Nephron (organoid): ENCODE data around the gene SECISBP2.

Source experiments
- H3K27ac Mint-ChIP-seq, 3 experiments: 2 replicates each; pipeline ENCODE4 v1.8.0; 2020; ENCODE audit warnings: mixed read lengths in 3 of 3, mild to moderate bottlenecking in 2 of 3, moderate library complexity in 1 of 3
- H3K27me3 Mint-ChIP-seq: 2 replicates; pipeline ENCODE4 v1.8.0; 2021; ENCODE audit warnings: low read depth, mild to moderate bottlenecking, moderate library complexity, mixed read lengths
- H3K36me3 Mint-ChIP-seq: 2 replicates; pipeline ENCODE4 v1.8.0; 2020; ENCODE audit warnings: low read depth, mixed read lengths
- H3K4me1 Mint-ChIP-seq: 2 replicates; pipeline ENCODE4 v1.8.0; 2020; ENCODE audit warnings: mixed read lengths
- H3K4me3 Mint-ChIP-seq, 3 experiments: 2 replicates each; pipeline ENCODE4 v1.8.0; 2020; ENCODE audit warnings: mild to moderate bottlenecking in 3 of 3, mixed read lengths in 3 of 3, moderate library complexity in 2 of 3
- H3K9me3 Mint-ChIP-seq: 2 replicates; pipeline ENCODE4 v1.8.0; 2020; ENCODE audit warnings: mixed read lengths
- TF ChIP-seq, protein P1 (sequence below), 3 experiments: fragments of 200-600 bp; sonication (generic); IDR thresholded peaks; one replicate each; pipeline ENCODE4 v1.5.0; 2021; ENCODE audit warnings: antibody characterized with exemption in 3 of 3; ENCODE audit not compliant: unreplicated experiment in 3 of 3

Gene SECISBP2

DNA sequence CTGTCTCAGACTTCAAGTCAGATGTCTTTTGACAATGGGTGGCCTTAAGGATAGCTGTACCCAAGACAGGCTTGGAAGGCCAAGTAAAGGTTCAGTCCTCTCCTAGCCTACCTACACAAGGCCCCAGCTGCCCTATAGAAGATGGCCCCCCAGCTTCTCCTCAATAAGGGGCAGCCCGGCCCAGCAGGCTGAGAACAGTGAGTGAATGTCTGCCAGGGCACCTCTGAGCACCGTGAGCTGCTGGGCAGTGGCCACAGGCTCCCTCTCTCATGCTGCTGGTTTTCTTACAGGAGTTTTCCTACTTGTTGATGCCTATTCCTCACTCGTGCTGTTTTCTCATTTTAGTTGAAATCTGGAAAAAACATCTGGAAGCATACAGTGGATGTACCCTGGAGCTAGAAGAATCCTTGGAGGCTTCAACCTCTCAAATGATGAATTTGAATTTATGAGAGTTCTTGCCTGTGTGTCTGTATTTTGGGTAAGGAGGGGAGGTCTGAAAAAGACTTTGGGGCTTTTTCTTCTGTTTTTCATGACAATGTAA is 40.1 kb downstream of the SECISBP2 start:
- Mint-ChIP-seq H3K4me3 (no peak overlapping the region), H3K36me3 (peaks cover 78% of the 10 kb centered on the region), H3K4me1 (no peaks in the 10 kb centered on the region), H3K27ac (peak overlapping the region in 2 of 3 experiments; percentile 19 to 35), H3K9me3 (no peaks in the 10 kb centered on the region), H3K27me3 (no peaks in the 10 kb centered on the region)
- TF ChIP-seq, protein P1, sequence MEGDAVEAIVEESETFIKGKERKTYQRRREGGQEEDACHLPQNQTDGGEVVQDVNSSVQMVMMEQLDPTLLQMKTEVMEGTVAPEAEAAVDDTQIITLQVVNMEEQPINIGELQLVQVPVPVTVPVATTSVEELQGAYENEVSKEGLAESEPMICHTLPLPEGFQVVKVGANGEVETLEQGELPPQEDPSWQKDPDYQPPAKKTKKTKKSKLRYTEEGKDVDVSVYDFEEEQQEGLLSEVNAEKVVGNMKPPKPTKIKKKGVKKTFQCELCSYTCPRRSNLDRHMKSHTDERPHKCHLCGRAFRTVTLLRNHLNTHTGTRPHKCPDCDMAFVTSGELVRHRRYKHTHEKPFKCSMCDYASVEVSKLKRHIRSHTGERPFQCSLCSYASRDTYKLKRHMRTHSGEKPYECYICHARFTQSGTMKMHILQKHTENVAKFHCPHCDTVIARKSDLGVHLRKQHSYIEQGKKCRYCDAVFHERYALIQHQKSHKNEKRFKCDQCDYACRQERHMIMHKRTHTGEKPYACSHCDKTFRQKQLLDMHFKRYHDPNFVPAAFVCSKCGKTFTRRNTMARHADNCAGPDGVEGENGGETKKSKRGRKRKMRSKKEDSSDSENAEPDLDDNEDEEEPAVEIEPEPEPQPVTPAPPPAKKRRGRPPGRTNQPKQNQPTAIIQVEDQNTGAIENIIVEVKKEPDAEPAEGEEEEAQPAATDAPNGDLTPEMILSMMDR (IDR thresholded peaks at IDR 0.05; ENCODE audit: unreplicated experiment in 3 of 3): no peak

DNA sequence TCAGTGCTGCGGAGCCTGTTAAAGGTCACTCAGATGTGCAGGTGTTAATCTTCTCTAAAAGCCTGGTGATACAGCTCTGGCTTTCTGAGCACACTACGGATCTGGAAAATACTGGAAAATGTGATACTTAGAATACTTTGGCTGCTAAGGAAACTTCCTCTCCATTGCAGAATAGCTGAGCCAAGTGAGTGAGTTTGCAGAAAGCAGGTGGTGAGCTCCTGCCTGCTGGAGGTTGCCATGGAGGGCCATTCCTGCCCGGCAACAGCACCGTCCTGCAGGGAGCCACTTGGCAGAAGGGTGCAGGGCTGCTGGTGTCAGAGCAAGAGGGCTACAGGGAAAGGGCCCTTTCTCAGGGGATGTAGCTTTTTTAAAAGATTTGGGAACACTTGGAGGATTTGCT is 40.7 kb downstream of the SECISBP2 start:
- H3K4me1 Mint-ChIP-seq: no peaks in the 10 kb centered on the region
- peaks cover 73% of the 10 kb centered on the region for H3K36me3 Mint-ChIP-seq
- TF ChIP-seq, protein P1 (IDR thresholded peaks at IDR 0.05; ENCODE audit: unreplicated experiment in 3 of 3): no peak
- peak overlapping the region in 2 of 3 experiments; percentile 19 to 35 for H3K27ac Mint-ChIP-seq
- no peaks in the 10 kb centered on the region for H3K27me3 Mint-ChIP-seq
- no peaks in the 10 kb centered on the region for H3K9me3 Mint-ChIP-seq
- H3K4me3 Mint-ChIP-seq: no peak overlapping the region

DNA sequence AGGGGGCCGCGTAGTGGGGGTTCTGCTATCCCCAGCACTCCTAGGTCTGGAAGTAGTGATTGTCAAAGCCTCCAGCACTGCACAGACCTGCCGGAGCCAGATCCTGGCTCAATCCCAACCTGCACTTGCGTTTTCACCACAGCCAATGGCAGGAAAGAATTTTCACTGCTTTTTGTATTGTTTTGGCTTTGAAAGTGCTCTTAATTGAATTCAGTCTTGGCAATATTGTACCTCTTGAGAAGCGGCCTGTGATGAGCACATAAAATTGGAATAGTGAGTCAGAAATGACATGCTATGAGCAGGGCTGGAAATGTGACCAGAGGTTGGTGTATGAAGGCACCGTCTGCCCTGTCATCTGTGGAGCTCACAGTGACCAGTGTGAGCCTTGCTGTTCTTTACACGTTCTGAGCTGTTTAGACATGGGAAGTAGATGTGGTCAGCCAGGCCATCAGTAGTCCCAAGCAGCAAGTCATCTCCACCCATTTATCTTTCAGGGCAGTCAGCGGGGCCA is 41.5 kb downstream of the SECISBP2 start:
- TF ChIP-seq, protein P1 (IDR thresholded peaks at IDR 0.05; ENCODE audit: unreplicated experiment in 3 of 3): no peak
- H3K9me3 Mint-ChIP-seq: no peaks in the 10 kb centered on the region

DNA sequence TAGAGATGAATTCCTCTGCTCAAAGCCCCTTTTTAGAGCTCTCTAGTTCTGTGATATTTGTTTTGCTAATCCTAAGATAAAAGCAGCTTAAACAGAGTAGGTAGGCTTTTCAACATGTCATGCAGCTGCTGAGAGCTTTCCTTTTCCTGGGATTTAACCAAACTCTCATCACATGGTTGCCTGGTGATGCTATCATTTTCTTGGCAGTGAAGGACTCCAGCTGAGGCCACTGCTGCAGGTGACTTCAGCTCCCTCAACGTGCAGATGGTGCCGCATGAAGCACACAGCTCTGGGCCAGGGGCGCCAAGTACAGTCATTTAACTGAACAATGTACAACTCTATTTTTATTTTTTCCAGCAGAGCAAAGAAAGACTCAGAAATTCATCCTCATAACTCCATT is 42.2 kb downstream of the SECISBP2 start:
- TF ChIP-seq, protein P1 (IDR thresholded peaks at IDR 0.05; ENCODE audit: unreplicated experiment in 3 of 3): no peak
- H3K27ac Mint-ChIP-seq: no peak overlapping the region
- H3K4me1 Mint-ChIP-seq: no peaks in the 10 kb centered on the region
- peaks cover 58% of the 10 kb centered on the region for H3K36me3 Mint-ChIP-seq
- H3K9me3 Mint-ChIP-seq: no peaks in the 10 kb centered on the region
- no peak overlapping the region for H3K4me3 Mint-ChIP-seq
- H3K27me3 Mint-ChIP-seq: no peaks in the 10 kb centered on the region

More for the DNA sequence above, 41.5 kb downstream of the SECISBP2 start:
- Mint-ChIP-seq H3K4me3 (no peak overlapping the region), H3K4me1 (no peaks in the 10 kb centered on the region), H3K27ac (peak overlapping the region in 1 of 3 experiments; percentile 6), H3K27me3 (no peaks in the 10 kb centered on the region), H3K36me3 (peaks cover 65% of the 10 kb centered on the region)

DNA sequence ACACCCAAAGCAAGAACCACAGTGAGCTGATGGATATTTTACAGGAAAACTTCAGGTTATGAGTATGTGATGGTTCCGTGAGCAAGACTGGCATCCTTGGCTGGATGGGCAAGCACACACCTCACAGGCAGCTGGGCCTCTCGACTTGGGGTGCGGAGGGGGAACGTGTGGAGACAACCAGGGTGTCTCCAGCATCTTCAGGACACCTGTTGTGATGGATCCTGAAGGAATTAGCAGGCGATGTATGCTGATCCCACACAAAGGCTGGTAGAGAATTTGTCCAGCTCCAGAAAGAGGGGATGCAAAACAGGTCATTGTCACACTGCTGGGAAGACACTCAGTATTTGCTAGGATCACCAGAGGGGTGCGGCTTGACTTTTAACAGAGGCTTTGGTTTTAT is 42.7 kb downstream of the SECISBP2 start:
- Mint-ChIP-seq H3K4me3 (no peak overlapping the region), H3K27me3 (no peaks in the 10 kb centered on the region), H3K36me3 (peaks cover 52% of the 10 kb centered on the region), H3K27ac (no peak overlapping the region), H3K9me3 (no peaks in the 10 kb centered on the region), H3K4me1 (no peaks in the 10 kb centered on the region)
- TF ChIP-seq, protein P1 (IDR thresholded peaks at IDR 0.05; ENCODE audit: unreplicated experiment in 3 of 3): no peak
